DOHH2 (cell line): ENCODE data around the gene SNX33.

Source experiments
- H3F3A ChIP-seq: fragments of 200-600 bp; sonication (generic), shearing (Covaris generic); 2 replicates; pipeline ENCODE4 v1.6.0; 2016; ENCODE audit warnings: antibody characterized with exemption, mild to moderate bottlenecking; ENCODE audit not compliant: control insufficient read depth, insufficient read depth
- H3K27ac ChIP-seq: fragments of 200-600 bp; sonication (generic); 2 replicates; pipeline ENCODE4 v1.5.1; 2014; ENCODE audit warnings: low read depth, mild to moderate bottlenecking, low read length, moderate library complexity
- H3K27me3 ChIP-seq: fragments of 200-600 bp; sonication (generic); 2 replicates; pipeline ENCODE4 v1.6.1; 2014; ENCODE audit warnings: mild to moderate bottlenecking, low read length, mixed read lengths; ENCODE audit not compliant: control insufficient read depth
- H3K36me3 ChIP-seq: fragments of 200-600 bp; sonication (generic); 2 replicates; pipeline ENCODE4 v1.6.1; 2014; ENCODE audit warnings: mild to moderate bottlenecking, low read length, moderate library complexity, mixed read lengths; ENCODE audit not compliant: control insufficient read depth
- H3K4me1 ChIP-seq: fragments of 200-600 bp; sonication (generic); 2 replicates; pipeline ENCODE4 v1.6.1; 2014; ENCODE audit warnings: mild to moderate bottlenecking, low read length, mixed read lengths; ENCODE audit not compliant: control insufficient read depth
- H3K4me2 ChIP-seq: fragments of 200-600 bp; sonication (generic); 2 replicates; pipeline ENCODE4 v1.6.0; 2014; ENCODE audit warnings: mild to moderate bottlenecking, low read length, moderate library complexity
- H3K4me3 ChIP-seq: fragments of 200-600 bp; sonication (generic); 2 replicates; pipeline ENCODE4 v1.5.1; 2014; ENCODE audit warnings: mild to moderate bottlenecking, low read length, mixed read lengths
- H3K79me2 ChIP-seq: fragments of 200-600 bp; sonication (generic); 2 replicates; pipeline ENCODE4 v1.6.1; 2014; ENCODE audit warnings: mild to moderate bottlenecking, low read length, mixed read lengths; ENCODE audit not compliant: control insufficient read depth
- H3K9me2 ChIP-seq: fragments of 200-600 bp; sonication (generic); replicated peaks from 2 replicates; pipeline ENCODE4 v1.6.1; 2014; ENCODE audit warnings: mild to moderate bottlenecking, low read length, mixed read lengths; ENCODE audit not compliant: control insufficient read depth
- H3K9me3 ChIP-seq: fragments of 200-600 bp; sonication (generic); 2 replicates; pipeline ENCODE4 v1.6.1; 2014; ENCODE audit warnings: antibody characterized with exemption, low read length, mixed read lengths; ENCODE audit not compliant: control insufficient read depth, insufficient read depth
- H4K20me1 ChIP-seq: fragments of 200-600 bp; sonication (generic); 2 replicates; pipeline ENCODE4 v1.6.0; 2014; ENCODE audit warnings: low read depth, mild to moderate bottlenecking, antibody characterized with exemption, low read length, moderate library complexity; ENCODE audit not compliant: control insufficient read depth, insufficient read depth
- CTCF ChIP-seq: fragments of 200-600 bp; sonication (generic); IDR thresholded peaks from one replicate; pipeline ENCODE4 v1.5.1; 2014; ENCODE audit warnings: antibody characterized with exemption, mild to moderate bottlenecking, low read depth, low read length; ENCODE audit not compliant: poor library complexity, severe bottlenecking
- EZH2phosphoT487 ChIP-seq: fragments of 200-600 bp; sonication (generic); IDR thresholded peaks from 2 replicates; pipeline ENCODE4 v1.6.1; 2017; ENCODE audit warnings: borderline replicate concordance, mild to moderate bottlenecking, antibody characterized with exemption, low read length, moderate library complexity, mixed read lengths

Gene SNX33

GRCh38 chr15:75606026-75606425 is 41.7 kb upstream of the SNX33 start:
- Histone ChIP-seq H3K4me2 (no peak overlapping the region), H3K9me3 (no peaks in the 10 kb centered on the region), H3K79me2 (no peaks in the 10 kb centered on the region), H4K20me1 (no peaks in the 10 kb centered on the region), H3K27me3 (no peaks in the 10 kb centered on the region), H3F3A (no peaks in the 10 kb centered on the region), H3K9me2 (no peaks in the 10 kb centered on the region), H3K4me3 (no peak overlapping the region), H3K4me1 (no peaks in the 10 kb centered on the region), H3K36me3 (peaks cover 45% of the 10 kb centered on the region), H3K27ac (no peak overlapping the region)
- no peak for TF ChIP-seq EZH2phosphoT487
- TF ChIP-seq CTCF, result no peak

GRCh38 chr15:75606711-75607699 is 40.7 kb upstream of the SNX33 start:
- Histone ChIP-seq H3F3A (no peaks in the 10 kb centered on the region), H3K4me2 (no peak overlapping the region), H3K4me1 (no peaks in the 10 kb centered on the region), H4K20me1 (no peaks in the 10 kb centered on the region), H3K9me2 (no peaks in the 10 kb centered on the region), H3K9me3 (no peaks in the 10 kb centered on the region), H3K4me3 (no peak overlapping the region), H3K79me2 (no peaks in the 10 kb centered on the region), H3K36me3 (peaks cover 42% of the 10 kb centered on the region), H3K27ac (no peak overlapping the region), H3K27me3 (no peaks in the 10 kb centered on the region)
- TF ChIP-seq CTCF (no peak), EZH2phosphoT487 (no peak)

GRCh38 chr15:75616766-75617165 is 30.9 kb upstream of the SNX33 start:
- TF ChIP-seq EZH2phosphoT487 (no peak), CTCF (no peak)
- Histone ChIP-seq H4K20me1 (no peaks in the 10 kb centered on the region), H3K9me3 (no peaks in the 10 kb centered on the region), H3K27me3 (no peaks in the 10 kb centered on the region), H3K36me3 (peaks cover 52% of the 10 kb centered on the region), H3K4me1 (no peaks in the 10 kb centered on the region), H3K27ac (no peak overlapping the region), H3K4me2 (no peak overlapping the region), H3K79me2 (no peaks in the 10 kb centered on the region), H3K9me2 (no peaks in the 10 kb centered on the region), H3K4me3 (no peak overlapping the region), H3F3A (0 out of 2 replicates have a peak, but pooled peaks cover 4% of the 10 kb centered on the region)
